Keratinocyte (primary cell): ENCODE measurements around the gene SEMA3A.

Experiments used
- CTCF ChIP-seq, 3 experiments: IDR thresholded peaks in 1 of 3; conservative IDR thresholded peaks in 1 of 3; optimal IDR thresholded peaks in 1 of 3; 2 replicates in 2 of 3; 3 replicates in 1 of 3; pipeline versions ENCODE3 to v1.5.1; 2011; ENCODE audit warnings: low read length in 3 of 3, mild to moderate bottlenecking in 3 of 3, moderate library complexity in 2 of 3, control low read depth in 1 of 3, inconsistent platforms in 1 of 3; ENCODE audit not compliant: insufficient read depth in 2 of 3; ENCODE audit errors: extremely low read depth in 1 of 3
- EZH2 ChIP-seq: IDR thresholded peaks from one replicate; pipeline ENCODE4 v1.6.1; 2012; ENCODE audit warnings: inconsistent platforms, mild to moderate bottlenecking, low read length, moderate library complexity

- TF ChIP-seq CTCF (optimal IDR thresholded peaks at IDR 0.05 in 1 of 3, IDR thresholded peaks at IDR 0.05 in 1 of 3, conservative IDR thresholded peaks at IDR 0.05 in 1 of 3; ENCODE audit: extremely low read depth in 1 of 3, insufficient read depth in 2 of 3, low read length in 3 of 3) = no peak
- TF ChIP-seq EZH2 = no peak
These were observed 145.3 kb downstream of the SEMA3A start for GRCh38 chr7:84049071-84049836.
